Activated CD8-positive, alpha-beta memory T cell treated with anti-CD3 and anti-CD28 coated beads, Interleukin-2, amount 50 U/mL, for 48 hours (primary cell): ENCODE measurements around the gene FCRL5.
A peak's percentile ranks its signal among the peaks of the same experiment; 100 is the strongest.

Source experiments
- DNase-seq: peaks from one replicate; pipeline ENCODE4 v3.0.0-alpha.2; 2020

The FCRL5 gene

GRCh38 chr1:157523774-157524493, 28.4 kb downstream of the FCRL5 start:
- DNase-seq, result no peak

- DNase-seq, result no peak
Observed at GRCh38 chr1:157521056-157521455, 31.3 kb downstream of the FCRL5 start.

- DNase-seq, result no peak
Observed at GRCh38 chr1:157520386-157520935, 31.9 kb downstream of the FCRL5 start.

- no peak for DNase-seq
Observed at GRCh38 chr1:157519451-157519850, 32.9 kb downstream of the FCRL5 start.

- no peak for DNase-seq
Observed at GRCh38 chr1:157517016-157517415, 35.3 kb downstream of the FCRL5 start.

- DNase-seq, result no peak
Observed at GRCh38 chr1:157515709-157516108, 36.6 kb downstream of the FCRL5 start.

GRCh38 chr1:157515141-157515540, 37.2 kb downstream of the FCRL5 start:
- no peak for DNase-seq

GRCh38 chr1:157512036-157512969, 40.0 kb downstream of the FCRL5 start:
- no peak for DNase-seq

GRCh38 chr1:157509546-157510232, 42.6 kb downstream of the FCRL5 start:
- no peak for DNase-seq

- peak; percentile 59 for DNase-seq
Observed at GRCh38 chr1:157505481-157506272, 46.6 kb downstream of the FCRL5 start.

- DNase-seq, result no peak
Observed at GRCh38 chr1:157504646-157505045, 47.7 kb downstream of the FCRL5 start.

GRCh38 chr1:157499521-157499920, 52.8 kb downstream of the FCRL5 start:
- no peak for DNase-seq

GRCh38 chr1:157498736-157499090, 53.6 kb downstream of the FCRL5 start:
- DNase-seq, result no peak

- DNase-seq, result no peak
Observed at GRCh38 chr1:157497987-157498735, 54.2 kb downstream of the FCRL5 start.

- DNase-seq, result no peak
Observed at GRCh38 chr1:157497284-157497683, 55.0 kb downstream of the FCRL5 start.

- peak; percentile 57 for DNase-seq
Observed at GRCh38 chr1:157496121-157496526, 56.2 kb downstream of the FCRL5 start.

- DNase-seq, result no peak
Observed at GRCh38 chr1:157495285-157495684, 57.0 kb downstream of the FCRL5 start.

GRCh38 chr1:157494093-157494492, 58.2 kb downstream of the FCRL5 start:
- no peak for DNase-seq

- DNase-seq, result peak; percentile 86
Observed at GRCh38 chr1:157490467-157491165, 61.7 kb downstream of the FCRL5 start.

GRCh38 chr1:157488156-157488555, 64.2 kb downstream of the FCRL5 start:
- DNase-seq, result no peak

GRCh38 chr1:157487504-157487903, 64.8 kb downstream of the FCRL5 start:
- no peak for DNase-seq
